ENCODE measurements around the gene GRB2. TPM values are rescaled to one million over a fixed set of nuclear protein-coding genes. Genes with fewer than 3 reads are reported as not detected.

GRB2 gene
- total and polyA plus RNA-seq, 4 donors, result 51.0 to 198 (median 114) TPM

- DNase-seq (no peak), ATAC-seq (ENCODE audit: insufficient read depth, low FRiP score) (no peak)
- Histone ChIP-seq H3K9me3 (ENCODE audit: control insufficient read depth in 4 of 4, insufficient read depth in 3 of 4, low read length in 3 of 4) (no peaks in the 10 kb centered on the region), H3K9ac (ENCODE audit: insufficient read depth in 1 of 2, low read length in 2 of 2) (no peak overlapping the region), H3K4me1 (ENCODE audit: control insufficient read depth in 5 of 5, insufficient read depth in 5 of 5, low read length in 5 of 5) (peaks cover 0 to 3% (median 0%) of the 10 kb centered on the region in 5 donors), H3K36me3 (ENCODE audit: control insufficient read depth in 4 of 4, insufficient read depth in 4 of 4, low read length in 4 of 4) (peaks cover 0 to 9% (median 3%) of the 10 kb centered on the region in 4 donors), H3K27ac (ENCODE audit: low read depth in 1 of 2, low read length in 1 of 2) (no peak overlapping the region), H3K4me3 (no peak overlapping the region), H3K27me3 (ENCODE audit: control insufficient read depth in 3 of 3, insufficient read depth in 3 of 3, low read length in 2 of 3) (no peaks in the 10 kb centered on the region)
- TF ChIP-seq CTCF (IDR thresholded peaks at IDR 0.05; ENCODE audit: control extremely low read depth, extremely low read depth), result no peak
- 99 to 100% methylated on average over 3 of the region's 3 CpGs for whole genome bisulfite sequencing, 2 donors
Observed at GRCh38 chr17:75334723-75335122, 70.8 kb downstream of the GRB2 start.

GRCh38 chr17:75331671-75332070 is 73.8 kb downstream of the GRB2 start:
- DNase-seq (no peak), ATAC-seq (ENCODE audit: insufficient read depth, low FRiP score) (no peak)
- peaks cover 0 to 13% (median 5%) of the 10 kb centered on the region in 4 donors for H3K36me3 ChIP-seq (ENCODE audit: control insufficient read depth in 4 of 4, insufficient read depth in 4 of 4, low read length in 4 of 4)
- TF ChIP-seq CTCF (IDR thresholded peaks at IDR 0.05; ENCODE audit: control extremely low read depth, extremely low read depth), result no peak
- peaks cover 0 to 2% (median 0%) of the 10 kb centered on the region in 5 donors for H3K4me1 ChIP-seq (ENCODE audit: control insufficient read depth in 5 of 5, insufficient read depth in 5 of 5, low read length in 5 of 5)
- H3K9me3 ChIP-seq (ENCODE audit: control insufficient read depth in 4 of 4, insufficient read depth in 3 of 4, low read length in 3 of 4), result no peaks in the 10 kb centered on the region
- H3K4me3 ChIP-seq, result no peak overlapping the region
- H3K9ac ChIP-seq (ENCODE audit: insufficient read depth in 1 of 2, low read length in 2 of 2), result no peak overlapping the region
- H3K27me3 ChIP-seq (ENCODE audit: control insufficient read depth in 3 of 3, insufficient read depth in 3 of 3, low read length in 2 of 3), result no peaks in the 10 kb centered on the region
- 77 to 81% methylated on average over 6 of the region's 6 CpGs for WGBS, 2 donors
- H3K27ac ChIP-seq (ENCODE audit: low read depth in 1 of 2, low read length in 1 of 2), result no peak overlapping the region

- Histone ChIP-seq H3K36me3 (ENCODE audit: control insufficient read depth in 4 of 4, insufficient read depth in 4 of 4, low read length in 4 of 4) (peaks cover 0 to 18% (median 5%) of the 10 kb centered on the region in 4 donors), H3K27ac (ENCODE audit: low read depth in 1 of 2, low read length in 1 of 2) (no peak overlapping the region)
- 73 to 76% methylated on average over 2 of the region's 2 CpGs for WGBS, 2 donors
Observed at GRCh38 chr17:75327757-75328156, 77.7 kb downstream of the GRB2 start.

More at GRCh38 chr17:75327757-75328156, 77.7 kb downstream of the GRB2 start:
- no peaks in the 10 kb centered on the region for H3K27me3 ChIP-seq (ENCODE audit: control insufficient read depth in 3 of 3, insufficient read depth in 3 of 3, low read length in 2 of 3)
- TF ChIP-seq CTCF (IDR thresholded peaks at IDR 0.05; ENCODE audit: control extremely low read depth, extremely low read depth), result no peak
- no peak for ATAC-seq (ENCODE audit: insufficient read depth, low FRiP score)
- no peak for DNase-seq
- H3K9ac ChIP-seq (ENCODE audit: insufficient read depth in 1 of 2, low read length in 2 of 2), result no peak overlapping the region
- H3K4me1 ChIP-seq (ENCODE audit: control insufficient read depth in 5 of 5, insufficient read depth in 5 of 5, low read length in 5 of 5), result peaks cover 0 to 9% (median 0%) of the 10 kb centered on the region in 5 donors
- H3K4me3 ChIP-seq, result no peak overlapping the region
- no peaks in the 10 kb centered on the region for H3K9me3 ChIP-seq (ENCODE audit: control insufficient read depth in 4 of 4, insufficient read depth in 3 of 4, low read length in 3 of 4)

All from lung (tissue), 12 donors.